GM12878 (cell line): Measurements from ENCODE around the gene AP3S2.

Experiments used
- MXI1 ChIP-seq: fragments of 150-350 bp; IDR thresholded peaks from 2 replicates; pipeline ENCODE4 v1.6.1; 2011; ENCODE audit warnings: low read depth, mild to moderate bottlenecking, inconsistent platforms, low read length, improper control_type of control experiment
- POLR2A ChIP-seq: IDR thresholded peaks from 2 replicates; pipeline ENCODE4 v1.6.1; 2011; ENCODE audit warnings: low read depth, mild to moderate bottlenecking, low read length
- POLR2AphosphoS2 ChIP-seq: IDR thresholded peaks from 2 replicates; pipeline ENCODE4 v1.6.1; 2011; ENCODE audit warnings: low read depth, mild to moderate bottlenecking, low read length, improper control_type of control experiment, moderate library complexity
- SIN3A ChIP-seq: IDR thresholded peaks from 2 replicates; pipeline ENCODE4 v1.6.1; 2012; ENCODE audit warnings: low read depth, low read length, improper control_type of control experiment
- YY1 ChIP-seq: IDR thresholded peaks from 2 replicates; pipeline ENCODE4 v1.6.1; 2011; ENCODE audit warnings: low read depth, mild to moderate bottlenecking, low read length

DNA sequence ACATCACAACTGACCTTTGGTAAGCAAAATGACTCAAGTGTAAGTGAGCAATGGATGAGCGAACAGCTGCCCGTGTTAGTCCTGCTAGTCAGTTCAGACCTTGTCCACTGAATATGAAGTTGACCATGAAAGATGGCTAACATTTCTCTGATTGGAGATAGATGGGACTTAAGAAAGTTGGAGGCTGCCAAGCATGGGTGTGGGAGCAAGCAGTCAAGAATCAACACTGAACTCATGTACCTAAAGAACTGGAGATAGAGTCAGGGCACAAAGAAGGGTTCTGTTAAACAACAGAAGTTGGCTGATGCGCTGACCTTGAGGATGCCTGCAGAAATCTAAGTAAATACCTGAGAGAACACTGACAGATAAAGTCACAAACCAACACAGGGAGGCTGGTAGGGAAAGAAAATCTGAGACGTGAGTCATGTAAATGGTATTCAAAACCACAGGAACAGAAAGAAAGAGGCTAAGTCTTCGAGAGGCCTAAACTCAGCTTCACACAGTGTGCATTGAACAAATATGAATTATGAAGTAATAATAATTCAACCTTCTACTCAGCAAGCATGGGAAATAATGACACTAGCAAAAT is 48.4 kb downstream of the AP3S2 start:
- TF ChIP-seq MXI1 = no peak
- no peak for TF ChIP-seq POLR2AphosphoS2
- TF ChIP-seq POLR2A = no peak
- TF ChIP-seq YY1 = no peak
- no peak for TF ChIP-seq SIN3A
